ENCODE measurements around the gene RPTOR. TPM values are rescaled to one million over a fixed set of nuclear protein-coding genes. Genes with fewer than 3 reads are reported as not detected.

RPTOR gene
- total and polyA plus RNA-seq, 10 of the 15 experiments (the other 5 are each of a cell fraction or from before 2014, with no cell fraction given) = 0.18 to 32.1 (median 7.8) TPM

DNA sequence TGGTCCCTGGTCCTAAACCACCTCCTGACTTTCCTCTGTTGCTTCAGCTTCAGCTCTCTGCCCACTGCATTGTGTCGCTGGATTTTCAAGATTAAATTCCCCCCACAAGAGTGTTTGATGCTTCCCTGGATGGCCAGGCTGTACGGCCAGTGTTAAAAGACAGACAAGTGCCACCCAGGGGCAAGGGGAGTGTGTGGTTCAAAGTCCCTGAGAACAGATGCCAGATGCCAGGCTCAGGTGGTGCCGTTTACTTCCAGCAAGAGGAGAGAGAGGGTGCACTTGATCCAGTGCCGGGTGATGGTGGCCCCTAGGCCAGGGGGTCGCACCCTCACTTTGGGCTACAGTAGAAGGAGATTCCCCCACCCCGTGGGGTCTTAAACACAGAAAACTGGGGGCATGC, 109.2 kb downstream of the RPTOR start (continued):
- TF ChIP-seq PRDM15 (CRISPR knock-in tag; IDR thresholded peaks at IDR 0.05) (no peak), RELA (IDR thresholded peaks at IDR 0.05; ENCODE audit: borderline replicate concordance, partially characterized antibody) (no peak)
- TF ChIP-seq, protein P1, sequence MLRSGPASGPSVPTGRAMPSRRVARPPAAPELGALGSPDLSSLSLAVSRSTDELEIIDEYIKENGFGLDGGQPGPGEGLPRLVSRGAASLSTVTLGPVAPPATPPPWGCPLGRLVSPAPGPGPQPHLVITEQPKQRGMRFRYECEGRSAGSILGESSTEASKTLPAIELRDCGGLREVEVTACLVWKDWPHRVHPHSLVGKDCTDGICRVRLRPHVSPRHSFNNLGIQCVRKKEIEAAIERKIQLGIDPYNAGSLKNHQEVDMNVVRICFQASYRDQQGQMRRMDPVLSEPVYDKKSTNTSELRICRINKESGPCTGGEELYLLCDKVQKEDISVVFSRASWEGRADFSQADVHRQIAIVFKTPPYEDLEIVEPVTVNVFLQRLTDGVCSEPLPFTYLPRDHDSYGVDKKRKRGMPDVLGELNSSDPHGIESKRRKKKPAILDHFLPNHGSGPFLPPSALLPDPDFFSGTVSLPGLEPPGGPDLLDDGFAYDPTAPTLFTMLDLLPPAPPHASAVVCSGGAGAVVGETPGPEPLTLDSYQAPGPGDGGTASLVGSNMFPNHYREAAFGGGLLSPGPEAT (IDR thresholded peaks at IDR 0.05; ENCODE audit: low read depth) = no peak
- TF ChIP-seq, protein P2, sequence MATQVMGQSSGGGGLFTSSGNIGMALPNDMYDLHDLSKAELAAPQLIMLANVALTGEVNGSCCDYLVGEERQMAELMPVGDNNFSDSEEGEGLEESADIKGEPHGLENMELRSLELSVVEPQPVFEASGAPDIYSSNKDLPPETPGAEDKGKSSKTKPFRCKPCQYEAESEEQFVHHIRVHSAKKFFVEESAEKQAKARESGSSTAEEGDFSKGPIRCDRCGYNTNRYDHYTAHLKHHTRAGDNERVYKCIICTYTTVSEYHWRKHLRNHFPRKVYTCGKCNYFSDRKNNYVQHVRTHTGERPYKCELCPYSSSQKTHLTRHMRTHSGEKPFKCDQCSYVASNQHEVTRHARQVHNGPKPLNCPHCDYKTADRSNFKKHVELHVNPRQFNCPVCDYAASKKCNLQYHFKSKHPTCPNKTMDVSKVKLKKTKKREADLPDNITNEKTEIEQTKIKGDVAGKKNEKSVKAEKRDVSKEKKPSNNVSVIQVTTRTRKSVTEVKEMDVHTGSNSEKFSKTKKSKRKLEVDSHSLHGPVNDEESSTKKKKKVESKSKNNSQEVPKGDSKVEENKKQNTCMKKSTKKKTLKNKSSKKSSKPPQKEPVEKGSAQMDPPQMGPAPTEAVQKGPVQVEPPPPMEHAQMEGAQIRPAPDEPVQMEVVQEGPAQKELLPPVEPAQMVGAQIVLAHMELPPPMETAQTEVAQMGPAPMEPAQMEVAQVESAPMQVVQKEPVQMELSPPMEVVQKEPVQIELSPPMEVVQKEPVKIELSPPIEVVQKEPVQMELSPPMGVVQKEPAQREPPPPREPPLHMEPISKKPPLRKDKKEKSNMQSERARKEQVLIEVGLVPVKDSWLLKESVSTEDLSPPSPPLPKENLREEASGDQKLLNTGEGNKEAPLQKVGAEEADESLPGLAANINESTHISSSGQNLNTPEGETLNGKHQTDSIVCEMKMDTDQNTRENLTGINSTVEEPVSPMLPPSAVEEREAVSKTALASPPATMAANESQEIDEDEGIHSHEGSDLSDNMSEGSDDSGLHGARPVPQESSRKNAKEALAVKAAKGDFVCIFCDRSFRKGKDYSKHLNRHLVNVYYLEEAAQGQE (IDR thresholded peaks at IDR 0.05; ENCODE audit: low read depth, low read length) = no peak
